ENCODE measurements around the gene CAMK2A. TPM values are rescaled to one million over a fixed set of nuclear protein-coding genes. Genes with fewer than 3 reads are reported as not detected.
A peak's percentile ranks its signal among the peaks of the same experiment; 100 is the strongest.

Gene CAMK2A
- polyA plus RNA-seq, 2 of the 4 experiments (the other 2 are of a cell fraction), result 0.09 to 0.93 TPM

DNA sequence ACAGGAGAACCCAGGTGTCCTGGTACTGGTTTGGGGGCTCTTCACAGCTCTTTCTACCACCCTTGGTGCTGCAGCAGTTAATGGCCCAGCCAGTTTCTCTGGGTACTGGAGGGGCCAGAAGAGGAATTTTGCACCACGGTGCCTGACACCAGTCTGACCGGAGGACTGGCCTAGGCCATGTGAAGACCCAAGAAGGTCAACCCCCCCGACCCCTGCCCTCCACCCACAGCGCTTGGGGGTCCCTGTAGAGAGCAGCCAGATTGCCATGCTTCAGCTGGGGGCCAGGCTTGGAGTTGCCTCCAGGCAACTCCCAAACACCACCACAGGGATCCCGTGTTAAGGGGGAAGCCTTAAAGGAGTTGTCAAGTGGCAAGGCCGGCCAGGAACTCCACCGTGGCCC lies 6.9 kb upstream of the CAMK2A start (continued):
- TF ChIP-seq NFE2L2 (conservative IDR thresholded peaks at IDR 0.05; ENCODE audit: low read length), result no peak

DNA sequence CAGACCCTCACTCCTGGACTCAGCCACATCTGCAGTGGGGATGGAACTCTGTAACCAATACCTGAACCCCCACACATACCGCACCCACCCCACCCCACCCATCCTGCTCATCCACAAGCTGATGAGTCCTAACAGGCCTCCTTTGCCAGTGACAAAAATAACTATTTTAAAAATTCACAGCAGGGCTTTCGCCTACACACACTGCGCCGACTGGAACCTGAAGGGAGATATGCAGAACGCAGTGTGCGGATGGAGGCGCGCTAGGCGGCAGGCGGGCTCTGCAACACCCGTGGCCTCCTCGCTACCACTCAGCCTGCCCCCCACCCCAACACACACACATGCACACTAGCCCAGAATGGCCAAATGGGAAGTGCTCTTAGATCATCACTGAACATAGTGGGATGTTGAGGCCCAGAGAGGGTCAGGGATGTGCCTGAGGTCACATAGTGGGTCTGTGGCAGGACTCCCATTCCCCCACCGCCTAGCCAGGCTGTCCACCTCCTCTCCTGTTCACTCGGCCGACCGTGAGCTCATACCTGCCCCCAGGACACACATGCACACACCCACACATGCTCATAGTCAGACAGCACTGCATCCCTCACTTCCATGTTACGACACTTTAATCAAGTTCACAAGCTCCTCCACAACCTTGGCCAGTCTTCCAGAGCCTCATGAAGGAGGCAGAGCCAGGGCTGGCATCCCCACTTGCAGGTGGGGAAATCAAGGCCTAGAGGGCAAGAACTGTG lies 6.3 kb upstream of the CAMK2A start:
- Histone ChIP-seq H3K4me2 (peak overlapping the region; percentile 64), H3K27ac (peak overlapping the region; percentile 74 to 87; a peak in 5 of 6 replicates), H3K4me3 (no peak overlapping the region), H3K9me3 (no peaks in the 10 kb centered on the region), H3K4me1 (peaks cover 57% of the 10 kb centered on the region)
- CTCF ChIA-PET, result interaction anchor here (0.6 to 1.9 kb wide), 9 partner anchors 23 to 133 kb away, joined by 3 to 13 read pairs (median 4); no protein-coding TSS in a partner anchor
- ATAC-seq (no peak; a peak in 1 of 6 replicates), DNase-seq (ENCODE audit: low read depth in 1 of 2, low spot score in 1 of 2) (no peak), FAIRE-seq (no peak)
- POLR2A ChIA-PET, result interaction anchor here (0.6 kb wide), 1 partner anchor 77 kb away, joined by 5 read pairs; no protein-coding TSS in a partner anchor
- 80% methylated on average over 17 of the region's 17 CpGs for WGBS (ENCODE audit: missing lambda C conversion rate)
- TF ChIP-seq SREBF2 (IDR thresholded peaks at IDR 0.05) (no peak), FOSB (CRISPR knock-in tag; IDR thresholded peaks at IDR 0.05) (no peak), CEBPB (IDR thresholded peaks at IDR 0.05) (no peak), HOXB13 (CRISPR knock-in tag; IDR thresholded peaks at IDR 0.05; ENCODE audit: low read depth) (no peak), POLR2A (IDR thresholded peaks at IDR 0.05; ENCODE audit: low read length) (no peak)
- TF ChIP-seq, protein P1, sequence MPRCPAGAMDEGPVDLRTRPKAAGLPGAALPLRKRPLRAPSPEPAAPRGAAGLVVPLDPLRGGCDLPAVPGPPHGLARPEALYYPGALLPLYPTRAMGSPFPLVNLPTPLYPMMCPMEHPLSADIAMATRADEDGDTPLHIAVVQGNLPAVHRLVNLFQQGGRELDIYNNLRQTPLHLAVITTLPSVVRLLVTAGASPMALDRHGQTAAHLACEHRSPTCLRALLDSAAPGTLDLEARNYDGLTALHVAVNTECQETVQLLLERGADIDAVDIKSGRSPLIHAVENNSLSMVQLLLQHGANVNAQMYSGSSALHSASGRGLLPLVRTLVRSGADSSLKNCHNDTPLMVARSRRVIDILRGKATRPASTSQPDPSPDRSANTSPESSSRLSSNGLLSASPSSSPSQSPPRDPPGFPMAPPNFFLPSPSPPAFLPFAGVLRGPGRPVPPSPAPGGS (IDR thresholded peaks at IDR 0.05), result no peak

DNA sequence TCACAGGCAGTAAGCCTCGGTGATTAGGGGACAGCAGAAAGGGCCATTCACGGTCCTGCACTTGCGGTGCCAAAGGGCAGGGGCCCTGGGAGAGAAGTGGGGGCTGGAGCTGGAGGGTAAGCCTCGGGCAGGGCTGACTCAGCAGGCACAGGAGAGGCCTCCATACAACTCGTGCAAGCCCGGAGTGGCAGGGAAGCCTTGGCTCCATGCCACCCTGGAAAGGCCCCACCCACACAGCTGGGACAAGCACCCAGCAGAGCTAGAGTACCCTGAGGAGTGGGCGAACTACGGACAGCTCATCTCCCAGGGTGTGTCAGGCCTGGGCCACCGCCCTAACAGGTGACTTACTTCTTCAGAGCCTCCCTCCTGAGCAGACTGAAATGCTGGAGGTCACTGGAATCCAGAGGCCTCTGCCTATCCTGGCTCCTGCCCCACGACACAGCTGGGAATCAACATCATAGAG lies 5.6 kb upstream of the CAMK2A start:
- H3K9me3 ChIP-seq, result no peaks in the 10 kb centered on the region
- POLR2A ChIA-PET, result no interaction called here
- no peak overlapping the region for H3K4me3 ChIP-seq
- peak; percentile 44 to 67; a peak in 5 of 6 replicates for ATAC-seq
- TF ChIP-seq FOSL2 (IDR thresholded peaks at IDR 0.05) (no peak), FOSL2 (CRISPR knock-in tag; IDR thresholded peaks at IDR 0.05) (no peak), RARB (CRISPR knock-in tag; IDR thresholded peaks at IDR 0.05) (no peak), USF2 (IDR thresholded peaks at IDR 0.05) (no peak), MAFK (IDR thresholded peaks at IDR 0.05; ENCODE audit: partially characterized antibody) (peak; percentile 71)
- WGBS (ENCODE audit: missing lambda C conversion rate), result 32% methylated on average over 10 of the region's 10 CpGs
- H3K4me2 ChIP-seq, result peak overlapping the region; percentile 64
- H3K4me1 ChIP-seq, result peaks cover 49% of the 10 kb centered on the region
- peak in 1 of 2 experiments; percentile 44 for DNase-seq (ENCODE audit: low read depth in 1 of 2, low spot score in 1 of 2)
- H3K27ac ChIP-seq, result peak overlapping the region; percentile 74 to 87
- CTCF ChIA-PET, result interaction anchor here (1.1 to 1.9 kb wide), 6 partner anchors 8 to 133 kb away, joined by 3 to 13 read pairs (median 6); partner anchors contain the start of gene ARSI
- FAIRE-seq, result no peak

DNA sequence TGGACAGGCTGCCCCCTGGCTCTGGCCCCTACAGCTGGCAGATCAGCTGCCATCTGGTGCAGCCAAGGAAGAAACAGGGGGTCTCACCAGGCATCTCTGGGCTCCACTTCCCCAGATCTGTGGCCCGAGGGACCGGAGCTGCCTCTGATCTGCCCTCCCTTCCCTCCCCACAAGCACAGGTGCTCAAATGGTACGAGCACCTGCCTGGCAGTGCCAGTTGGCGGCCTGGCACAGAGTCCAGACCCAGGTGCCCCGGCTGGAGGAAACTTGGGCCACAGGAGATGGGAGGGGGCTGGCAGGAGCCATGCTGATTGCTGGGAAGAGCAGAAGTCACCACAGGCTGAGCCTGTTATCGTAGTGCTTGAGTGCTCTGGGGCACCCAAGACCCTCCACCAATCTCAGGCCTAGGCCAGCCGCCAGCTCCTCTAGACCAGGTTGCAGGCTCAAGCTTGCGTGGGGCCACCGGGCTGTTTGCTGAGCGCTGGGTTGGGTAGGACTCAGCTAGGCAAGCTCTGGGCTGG lies 5.0 kb upstream of the CAMK2A start:
- H3K9me3 ChIP-seq, result no peaks in the 10 kb centered on the region
- H3K27ac ChIP-seq, result peak overlapping the region; percentile 74 to 87
- peaks cover 43% of the 10 kb centered on the region for H3K4me1 ChIP-seq
- ChIA-PET POLR2A (no interaction called here), CTCF (interaction anchor here (1.1 to 1.9 kb wide), 6 partner anchors 8 to 132 kb away, joined by 3 to 13 read pairs (median 6); partner anchors contain the start of gene ARSI)
- ATAC-seq (no peak), DNase-seq (ENCODE audit: low read depth in 1 of 2, low spot score in 1 of 2) (no peak), FAIRE-seq (no peak)
- peak overlapping the region; percentile 64 for H3K4me2 ChIP-seq
- 94% methylated on average over 6 of the region's 10 CpGs for WGBS (ENCODE audit: missing lambda C conversion rate)
- no peak overlapping the region for H3K4me3 ChIP-seq
- TF ChIP-seq BHLHE40 (IDR thresholded peaks at IDR 0.05; ENCODE audit: low read depth, low read length), result no peak
- TF ChIP-seq, protein P2, sequence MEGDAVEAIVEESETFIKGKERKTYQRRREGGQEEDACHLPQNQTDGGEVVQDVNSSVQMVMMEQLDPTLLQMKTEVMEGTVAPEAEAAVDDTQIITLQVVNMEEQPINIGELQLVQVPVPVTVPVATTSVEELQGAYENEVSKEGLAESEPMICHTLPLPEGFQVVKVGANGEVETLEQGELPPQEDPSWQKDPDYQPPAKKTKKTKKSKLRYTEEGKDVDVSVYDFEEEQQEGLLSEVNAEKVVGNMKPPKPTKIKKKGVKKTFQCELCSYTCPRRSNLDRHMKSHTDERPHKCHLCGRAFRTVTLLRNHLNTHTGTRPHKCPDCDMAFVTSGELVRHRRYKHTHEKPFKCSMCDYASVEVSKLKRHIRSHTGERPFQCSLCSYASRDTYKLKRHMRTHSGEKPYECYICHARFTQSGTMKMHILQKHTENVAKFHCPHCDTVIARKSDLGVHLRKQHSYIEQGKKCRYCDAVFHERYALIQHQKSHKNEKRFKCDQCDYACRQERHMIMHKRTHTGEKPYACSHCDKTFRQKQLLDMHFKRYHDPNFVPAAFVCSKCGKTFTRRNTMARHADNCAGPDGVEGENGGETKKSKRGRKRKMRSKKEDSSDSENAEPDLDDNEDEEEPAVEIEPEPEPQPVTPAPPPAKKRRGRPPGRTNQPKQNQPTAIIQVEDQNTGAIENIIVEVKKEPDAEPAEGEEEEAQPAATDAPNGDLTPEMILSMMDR (IDR thresholded peaks at IDR 0.05), result no peak
- TF ChIP-seq TP53 (CRISPR knock-in tag; IDR thresholded peaks at IDR 0.05), result no peak
- TF ChIP-seq CHD2 (IDR thresholded peaks at IDR 0.05; ENCODE audit: low read length, partially characterized antibody), result no peak
- no peak for TF ChIP-seq MYC (IDR thresholded peaks at IDR 0.05; ENCODE audit: borderline replicate concordance, low read length)
- TF ChIP-seq, protein P3, sequence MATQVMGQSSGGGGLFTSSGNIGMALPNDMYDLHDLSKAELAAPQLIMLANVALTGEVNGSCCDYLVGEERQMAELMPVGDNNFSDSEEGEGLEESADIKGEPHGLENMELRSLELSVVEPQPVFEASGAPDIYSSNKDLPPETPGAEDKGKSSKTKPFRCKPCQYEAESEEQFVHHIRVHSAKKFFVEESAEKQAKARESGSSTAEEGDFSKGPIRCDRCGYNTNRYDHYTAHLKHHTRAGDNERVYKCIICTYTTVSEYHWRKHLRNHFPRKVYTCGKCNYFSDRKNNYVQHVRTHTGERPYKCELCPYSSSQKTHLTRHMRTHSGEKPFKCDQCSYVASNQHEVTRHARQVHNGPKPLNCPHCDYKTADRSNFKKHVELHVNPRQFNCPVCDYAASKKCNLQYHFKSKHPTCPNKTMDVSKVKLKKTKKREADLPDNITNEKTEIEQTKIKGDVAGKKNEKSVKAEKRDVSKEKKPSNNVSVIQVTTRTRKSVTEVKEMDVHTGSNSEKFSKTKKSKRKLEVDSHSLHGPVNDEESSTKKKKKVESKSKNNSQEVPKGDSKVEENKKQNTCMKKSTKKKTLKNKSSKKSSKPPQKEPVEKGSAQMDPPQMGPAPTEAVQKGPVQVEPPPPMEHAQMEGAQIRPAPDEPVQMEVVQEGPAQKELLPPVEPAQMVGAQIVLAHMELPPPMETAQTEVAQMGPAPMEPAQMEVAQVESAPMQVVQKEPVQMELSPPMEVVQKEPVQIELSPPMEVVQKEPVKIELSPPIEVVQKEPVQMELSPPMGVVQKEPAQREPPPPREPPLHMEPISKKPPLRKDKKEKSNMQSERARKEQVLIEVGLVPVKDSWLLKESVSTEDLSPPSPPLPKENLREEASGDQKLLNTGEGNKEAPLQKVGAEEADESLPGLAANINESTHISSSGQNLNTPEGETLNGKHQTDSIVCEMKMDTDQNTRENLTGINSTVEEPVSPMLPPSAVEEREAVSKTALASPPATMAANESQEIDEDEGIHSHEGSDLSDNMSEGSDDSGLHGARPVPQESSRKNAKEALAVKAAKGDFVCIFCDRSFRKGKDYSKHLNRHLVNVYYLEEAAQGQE (IDR thresholded peaks at IDR 0.05), result no peak
- TF ChIP-seq HOXB13 (CRISPR knock-in tag; IDR thresholded peaks at IDR 0.05; ENCODE audit: low read depth), result no peak
- TF ChIP-seq HEYL (CRISPR knock-in tag; IDR thresholded peaks at IDR 0.05), result no peak
- TF ChIP-seq CEBPB (IDR thresholded peaks at IDR 0.05), result no peak
- TF ChIP-seq ZSCAN20 (CRISPR knock-in tag; IDR thresholded peaks at IDR 0.05), result no peak
- no peak for TF ChIP-seq KDM5A (IDR thresholded peaks at IDR 0.05)
- TF ChIP-seq POLR2A (IDR thresholded peaks at IDR 0.05; ENCODE audit: low read length), result no peak
- no peak for TF ChIP-seq MAFK (IDR thresholded peaks at IDR 0.05; ENCODE audit: partially characterized antibody)
- no peak for TF ChIP-seq EHMT2 (IDR thresholded peaks at IDR 0.05; ENCODE audit: low read depth)
- no peak for TF ChIP-seq CHD4 (IDR thresholded peaks at IDR 0.05; ENCODE audit: borderline replicate concordance)

Measured in A549 (cell line).